ENCODE results near the gene CYB5B. TPM values are rescaled to one million over a fixed set of nuclear protein-coding genes. Genes with fewer than 3 reads are reported as not detected.
"Not testable (repeated sequence)": the region's sequence is repeated elsewhere in the genome, so short reads cannot be mapped to it uniquely, and the experiment has no call there.

The CYB5B gene
- total RNA-seq, 1 experiment from 2014 or later = 136 TPM

DNA sequence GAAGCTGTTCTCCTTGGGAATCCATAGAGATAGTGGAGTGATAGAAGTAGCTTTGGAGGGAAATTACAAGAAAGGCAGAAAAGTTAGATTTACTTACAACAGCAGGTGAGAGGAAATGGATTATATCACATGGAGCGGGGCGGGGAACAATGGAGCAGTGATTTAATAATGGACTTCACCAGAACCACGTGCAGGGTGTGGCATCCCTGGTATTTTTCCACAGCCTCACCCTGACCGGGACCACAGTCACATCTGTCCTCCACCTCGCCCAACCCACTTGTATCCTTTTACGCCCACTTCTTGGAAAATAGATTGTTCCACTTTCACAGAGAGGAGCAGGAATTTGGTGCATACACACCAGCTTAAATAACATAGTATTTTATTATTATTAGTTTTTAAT lies 15.9 kb upstream of the CYB5B start:
- no peak for DNase-seq (ENCODE audit: low read depth)

DNA sequence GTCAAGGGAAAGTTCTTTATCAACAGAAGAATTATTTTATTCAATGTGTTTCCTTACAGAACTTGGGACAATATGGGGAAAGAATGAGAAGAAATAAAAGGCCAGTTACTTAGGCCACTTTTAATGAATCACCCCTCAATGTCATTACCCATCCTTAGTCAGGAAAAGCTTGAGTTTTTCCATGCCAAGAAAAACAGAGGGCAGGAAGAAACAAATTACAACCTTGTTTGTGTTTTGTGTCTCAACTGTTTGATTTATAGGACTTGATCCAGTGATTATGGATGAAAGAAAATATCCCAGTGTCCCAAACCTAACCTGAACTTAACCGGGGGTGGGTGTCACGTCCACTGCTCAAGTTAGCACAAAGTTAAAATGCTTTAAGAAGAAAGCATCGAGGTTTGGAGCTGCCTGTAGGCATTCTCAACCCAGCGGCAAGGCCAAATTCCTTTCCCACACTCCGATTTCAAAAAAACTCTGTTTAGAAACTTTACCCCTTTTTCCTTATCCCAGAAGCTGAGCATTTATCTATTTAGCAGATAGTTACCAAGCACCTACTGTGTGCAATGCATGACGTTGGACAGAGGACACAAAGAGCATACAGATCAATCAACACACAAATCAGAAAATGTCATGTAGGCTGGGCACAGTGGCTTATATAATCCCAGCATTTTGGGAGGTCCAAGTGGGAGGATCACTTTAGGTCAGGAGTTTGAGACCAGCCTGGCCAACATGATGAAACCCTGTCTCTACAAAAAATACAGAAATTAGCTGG lies 14.0 kb upstream of the CYB5B start:
- DNase-seq (ENCODE audit: low read depth) = peak; percentile 55

DNA sequence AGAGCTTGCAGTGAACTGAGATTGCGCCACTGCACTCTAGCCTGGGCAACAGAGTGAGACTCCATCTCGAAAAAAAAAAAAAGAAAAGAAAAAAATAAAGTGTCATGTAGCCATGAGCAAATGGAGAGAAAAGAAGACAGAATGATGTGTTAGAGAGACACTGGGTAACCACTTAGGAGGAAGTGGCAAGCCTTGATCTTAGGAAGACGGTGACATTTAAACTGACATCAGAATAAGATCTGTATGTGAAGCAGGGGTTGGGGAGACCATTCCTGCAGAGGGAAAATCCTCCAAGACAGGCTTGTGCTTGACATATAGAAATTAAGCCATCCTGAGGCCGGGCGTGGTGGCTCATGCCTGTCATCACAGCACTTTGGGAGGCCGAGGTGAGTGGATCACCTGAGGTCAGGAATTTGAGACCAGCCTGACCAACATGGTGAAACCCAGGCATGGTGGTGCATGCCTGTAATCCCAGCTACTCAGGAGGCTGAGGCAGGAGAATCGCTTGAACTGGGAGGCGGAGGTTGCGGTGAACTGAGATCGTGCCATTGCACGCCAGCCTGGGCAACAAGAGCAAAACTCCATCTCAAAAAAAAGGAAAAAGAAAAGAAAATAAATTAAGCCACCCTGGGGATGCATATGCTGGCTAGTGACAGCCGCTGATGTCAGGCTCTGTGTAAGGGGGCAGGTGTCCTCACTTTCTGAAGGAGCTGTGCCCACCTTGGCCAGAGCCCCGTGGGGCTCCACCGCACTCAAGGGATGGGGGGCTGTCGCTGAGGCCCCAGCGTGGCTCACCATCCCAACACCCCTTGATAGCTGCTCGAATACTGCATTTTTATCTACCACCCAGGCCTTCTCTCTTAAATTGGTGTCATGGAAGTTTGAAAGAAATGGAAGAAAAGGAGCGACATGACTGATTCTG lies 13.1 kb upstream of the CYB5B start:
- no peak for DNase-seq (ENCODE audit: low read depth)

DNA sequence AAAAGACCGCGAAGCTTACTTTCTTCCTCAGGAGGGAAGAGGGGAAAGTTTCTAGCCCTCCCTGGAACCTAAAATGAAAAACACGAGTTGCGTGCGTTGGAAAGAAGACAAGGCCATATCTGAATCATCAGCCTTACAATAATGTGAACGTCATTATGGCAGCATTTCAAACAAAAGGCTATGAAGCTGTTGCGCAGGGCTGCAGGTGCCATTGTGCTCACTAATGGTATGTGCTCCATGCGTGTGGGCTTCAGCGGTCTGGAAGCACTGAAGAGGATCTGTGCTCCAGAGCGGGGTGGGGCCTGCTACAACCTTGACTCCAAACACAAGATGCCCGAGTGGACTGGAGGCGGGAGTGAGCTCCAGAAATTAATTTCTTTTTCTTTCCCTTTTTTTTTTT lies 12.1 kb upstream of the CYB5B start:
- DNase-seq (ENCODE audit: low read depth) = no peak

DNA sequence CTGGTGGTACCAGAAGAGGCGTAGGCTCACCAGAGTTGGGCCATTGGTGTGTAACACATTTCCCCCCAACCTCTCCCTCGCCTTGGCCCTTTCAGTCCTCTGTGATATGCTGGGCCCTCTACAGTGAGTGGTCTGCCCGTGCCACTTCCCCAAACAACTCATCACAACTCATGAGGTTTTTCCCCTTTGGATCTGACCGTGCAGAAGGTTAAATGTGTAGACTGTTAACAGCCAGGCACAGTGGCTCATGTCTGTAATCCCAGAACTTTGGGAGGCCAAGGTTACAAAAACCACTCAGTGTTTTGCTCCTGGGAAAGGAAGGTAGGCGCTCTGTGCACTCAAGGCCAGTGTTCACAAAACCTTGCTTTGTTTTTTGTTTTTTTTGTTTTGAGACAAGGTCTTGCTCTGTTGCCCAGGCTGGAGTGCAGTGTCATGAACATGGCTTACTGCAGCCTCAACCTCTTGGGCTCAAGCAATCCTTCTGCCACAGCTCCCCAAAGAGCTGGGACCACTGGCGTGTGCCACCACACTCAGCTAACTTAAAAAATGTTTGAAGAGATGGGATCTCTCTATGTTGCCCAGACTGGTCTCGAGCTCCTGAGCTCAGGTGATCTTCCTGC lies 11.3 kb upstream of the CYB5B start:
- DNase-seq (ENCODE audit: low read depth) = no peak

DNA sequence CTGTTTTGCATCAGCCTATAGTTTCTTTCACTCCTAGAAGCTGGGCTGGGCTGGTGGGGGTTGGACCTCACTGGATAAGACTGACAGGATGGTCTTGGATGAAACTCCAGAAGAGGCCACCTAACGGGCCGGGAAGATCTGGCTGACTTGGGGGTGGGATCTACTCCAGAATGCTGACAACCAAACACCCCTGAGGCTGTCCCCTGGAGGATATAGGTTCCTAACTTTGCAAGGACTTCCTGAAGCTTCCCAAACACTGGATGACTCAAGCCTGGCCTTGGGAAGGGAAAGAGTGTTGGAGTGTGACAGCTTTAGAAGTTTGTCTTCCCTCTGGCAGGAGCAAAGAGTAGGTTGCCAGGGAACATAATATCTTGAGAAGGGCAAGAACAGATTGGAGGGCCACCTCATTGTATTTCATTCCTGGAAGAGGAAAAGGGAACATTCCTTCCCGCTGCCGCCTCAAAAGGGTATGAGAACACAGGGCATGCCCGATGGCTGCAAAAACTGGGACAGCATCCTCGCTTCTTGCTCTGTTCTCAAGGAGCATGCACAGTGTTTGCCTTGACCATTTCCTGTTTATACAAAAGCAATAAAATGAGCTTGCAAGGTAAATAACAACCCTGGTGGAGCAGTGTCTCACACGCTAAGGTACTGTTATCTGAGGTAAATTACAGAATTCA lies 6.8 kb upstream of the CYB5B start:
- DNase-seq (ENCODE audit: low read depth) = peak; percentile 39

DNA sequence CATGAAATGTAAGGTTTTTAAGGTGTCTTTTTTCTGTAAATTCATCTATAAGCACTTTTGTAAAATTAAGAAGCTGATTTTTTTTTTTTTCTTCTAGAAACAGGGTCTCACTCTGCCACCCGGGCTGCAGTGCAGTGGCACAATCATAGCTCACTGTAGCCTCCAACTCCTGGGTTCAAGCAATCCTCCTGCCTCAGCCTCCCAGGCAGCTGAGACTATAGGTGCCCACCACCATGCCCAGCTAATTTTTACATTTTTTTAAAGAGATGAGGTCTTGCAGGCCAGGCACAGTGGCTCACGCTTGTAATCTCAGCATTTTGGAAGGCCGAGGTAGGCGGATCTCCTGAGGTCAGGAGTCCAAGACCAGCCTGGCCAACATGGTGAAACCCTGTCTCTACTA lies 4.5 kb upstream of the CYB5B start:
- no peak for DNase-seq (ENCODE audit: low read depth)

DNA sequence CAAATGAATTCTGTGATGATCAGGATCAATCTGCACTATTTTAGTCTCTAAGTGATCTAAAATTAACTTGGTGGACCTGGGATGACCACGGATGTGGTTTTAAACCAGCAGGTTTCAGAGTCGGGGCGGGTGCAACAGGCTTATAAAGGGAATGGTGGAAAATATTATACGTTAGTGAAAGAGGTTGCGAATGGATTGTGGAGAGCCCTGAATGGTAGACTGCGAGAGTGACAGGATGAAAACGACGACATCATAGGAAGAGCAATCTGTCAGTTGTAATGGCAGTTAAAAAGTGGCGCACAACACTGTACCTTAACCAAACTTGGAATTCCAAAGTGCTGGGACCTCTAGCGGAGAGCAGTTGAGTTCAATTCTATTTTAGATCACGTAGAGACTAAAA lies 1.2 kb upstream of the CYB5B start:
- no peak for DNase-seq (ENCODE audit: low read depth)

DNA sequence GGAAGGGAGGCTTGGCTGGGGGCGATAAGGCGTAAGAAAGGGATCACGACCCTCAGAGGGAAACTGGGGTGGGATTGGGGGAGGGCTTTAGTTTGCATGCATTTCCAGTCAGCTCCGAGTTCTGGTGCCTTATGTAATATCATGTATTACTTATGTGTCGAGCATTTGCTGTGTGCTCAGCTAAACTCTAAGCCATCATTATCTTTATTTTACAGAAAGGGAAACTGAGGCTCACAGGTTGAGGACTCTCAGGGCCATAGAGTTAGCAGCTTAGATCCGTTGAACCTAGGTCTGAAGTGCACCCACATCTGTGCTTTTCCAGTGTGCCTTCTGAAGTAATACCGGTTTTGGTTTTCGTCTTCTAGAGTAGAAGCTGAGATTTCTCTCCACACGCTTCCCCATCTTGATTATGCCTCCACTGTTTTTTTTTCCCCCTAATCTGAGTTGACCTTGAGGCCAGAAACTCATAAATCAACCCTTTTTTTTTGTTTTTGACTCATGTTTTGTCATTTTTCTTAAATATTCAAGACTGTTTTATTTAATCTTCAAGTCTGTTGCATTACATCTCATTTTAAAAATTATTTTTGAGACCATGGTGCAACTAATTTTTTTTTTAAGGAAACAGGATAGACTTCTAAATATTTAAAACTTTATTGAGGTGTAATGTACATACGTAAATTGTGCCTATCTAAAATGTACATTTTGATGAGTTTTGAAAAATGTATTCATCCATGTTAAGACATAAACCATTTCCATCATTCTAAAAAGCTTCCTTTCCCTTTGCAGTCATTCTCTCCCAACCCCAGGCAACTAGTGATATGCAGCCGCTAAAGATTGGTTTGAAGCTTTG lies 741 bp downstream of the CYB5B start:
- DNase-seq (ENCODE audit: low read depth) = peak; percentile 15

DNA sequence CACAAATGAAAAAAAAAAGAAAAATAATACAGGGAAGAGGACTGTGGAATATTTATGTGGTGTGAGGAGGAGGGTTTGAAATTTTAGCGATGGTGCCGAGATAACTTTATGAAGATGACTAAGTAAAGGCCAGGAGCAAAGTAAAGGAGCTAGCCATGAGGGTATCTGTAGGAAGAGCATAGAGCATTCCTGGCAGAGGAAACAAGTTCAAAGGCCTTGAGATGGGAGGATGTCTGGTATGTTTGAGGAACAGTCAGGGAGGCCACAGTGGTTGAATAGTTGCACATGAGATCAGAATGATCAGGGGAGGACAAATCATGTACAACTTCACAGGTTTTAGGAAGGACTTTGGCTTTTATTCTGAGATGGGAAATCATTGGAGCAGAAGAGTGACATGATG lies 4.2 kb downstream of the CYB5B start:
- DNase-seq (ENCODE audit: low read depth) = no peak

DNA sequence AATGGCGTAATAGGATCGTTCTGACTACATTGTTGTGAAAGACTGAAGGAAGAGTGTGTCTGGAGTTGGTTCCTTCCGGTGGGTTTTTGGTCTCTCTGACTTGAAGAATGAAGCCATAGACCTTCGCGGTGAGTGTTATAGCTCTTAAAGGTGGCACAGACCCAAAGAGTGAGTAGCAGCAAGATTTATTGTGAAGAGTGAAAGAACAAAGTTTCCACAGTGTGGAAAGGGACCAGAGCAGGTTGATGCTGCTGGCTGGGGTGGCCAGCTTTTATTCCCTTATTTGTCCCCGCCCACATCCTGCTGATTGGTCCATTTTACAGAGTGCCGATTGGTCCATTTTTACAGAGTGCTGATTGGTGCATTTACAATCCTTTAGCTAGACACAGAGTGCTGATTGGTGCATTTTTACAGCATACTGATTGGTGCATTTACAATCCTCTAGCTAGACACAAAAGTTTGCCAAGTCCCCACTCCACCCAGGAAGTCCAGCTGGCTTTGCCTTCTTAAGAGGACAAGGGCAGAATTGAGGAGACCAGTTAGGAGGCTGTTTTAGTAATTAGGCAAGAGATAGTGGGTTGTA lies 4.7 kb downstream of the CYB5B start:
- DNase-seq (ENCODE audit: low read depth) = not testable (repeated sequence)

DNA sequence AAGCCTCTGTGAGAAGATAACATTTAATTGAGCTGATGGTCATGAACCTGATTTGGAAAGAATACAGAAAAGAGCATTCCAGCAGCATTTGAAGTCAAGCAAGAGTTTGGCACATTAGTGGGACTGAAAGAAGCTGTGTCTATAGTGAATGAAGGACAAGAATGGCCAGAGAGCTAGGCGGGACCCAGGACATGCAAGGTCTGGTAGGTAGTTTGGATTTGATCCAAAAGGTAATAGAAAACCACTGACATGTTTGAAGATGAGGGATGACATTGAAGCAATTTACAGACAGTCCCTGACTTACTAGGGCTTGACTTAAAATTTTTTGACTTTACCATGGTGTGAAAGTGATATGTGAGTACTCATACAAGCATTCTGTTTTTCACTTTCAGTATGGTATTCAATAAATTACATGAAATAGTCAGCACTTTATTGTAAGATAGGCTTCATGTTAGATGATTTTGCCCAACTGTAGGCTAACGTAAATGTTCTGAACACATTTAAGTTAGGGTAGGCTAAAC lies 7.6 kb downstream of the CYB5B start:
- DNase-seq (ENCODE audit: low read depth) = no peak

DNA sequence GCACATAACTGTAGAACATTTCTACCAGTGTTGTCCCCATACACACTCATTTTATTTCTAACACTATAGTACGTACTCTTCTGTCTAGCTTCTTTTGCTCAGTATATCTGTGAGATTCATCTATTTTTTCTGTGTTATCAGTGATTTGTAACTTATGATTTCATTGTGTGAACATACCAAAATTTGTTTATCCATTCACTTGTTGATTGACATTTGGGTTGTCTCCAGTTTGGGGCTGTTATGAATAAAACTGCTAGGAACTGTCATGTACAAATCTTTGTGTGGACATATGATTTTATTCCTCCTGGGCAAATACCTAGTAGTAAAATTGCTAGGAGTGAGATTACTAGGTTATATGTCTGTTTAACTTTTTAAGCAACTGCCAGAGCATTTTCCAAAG lies 9.6 kb downstream of the CYB5B start:
- no peak for DNase-seq (ENCODE audit: low read depth)

DNA sequence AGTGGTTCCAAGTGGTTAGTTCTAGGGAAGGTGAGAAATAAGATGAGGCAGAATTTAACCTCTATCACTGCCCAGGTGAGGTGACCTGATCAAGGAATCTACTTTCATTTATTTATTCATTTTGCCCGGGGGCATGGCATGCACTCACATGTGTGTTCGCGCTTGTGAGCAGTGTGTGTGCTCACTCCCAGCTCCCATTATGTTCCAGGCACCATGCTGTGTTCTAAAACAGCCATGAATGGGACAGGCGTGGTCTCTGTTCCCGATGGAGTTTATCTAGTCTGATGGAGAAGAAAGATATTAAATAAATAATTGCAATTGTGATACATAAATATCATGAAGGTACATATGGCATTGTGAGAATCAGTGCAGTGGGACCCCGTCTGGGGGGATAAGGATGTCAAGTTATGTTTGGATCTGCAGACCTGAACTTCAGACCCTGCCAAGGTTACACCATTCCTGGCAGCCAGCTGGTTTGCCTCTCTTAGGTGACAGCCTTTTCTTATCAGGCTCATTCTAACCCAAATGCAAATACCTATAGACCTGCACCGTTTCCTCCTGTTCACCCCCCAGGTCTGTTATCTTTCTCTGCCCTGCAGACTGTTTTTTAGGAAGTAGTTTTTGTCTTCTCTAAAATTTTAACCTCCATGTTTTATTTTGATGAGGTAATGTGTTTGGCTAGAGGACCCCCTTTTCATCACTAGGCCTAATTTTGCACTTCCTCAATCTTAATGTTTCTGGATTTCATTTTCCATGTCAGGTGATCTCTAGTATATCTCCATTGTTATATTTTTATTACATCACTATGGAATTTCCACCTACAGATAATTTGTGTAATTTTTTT lies 11.8 kb downstream of the CYB5B start:
- no peak for DNase-seq (ENCODE audit: low read depth)

DNA sequence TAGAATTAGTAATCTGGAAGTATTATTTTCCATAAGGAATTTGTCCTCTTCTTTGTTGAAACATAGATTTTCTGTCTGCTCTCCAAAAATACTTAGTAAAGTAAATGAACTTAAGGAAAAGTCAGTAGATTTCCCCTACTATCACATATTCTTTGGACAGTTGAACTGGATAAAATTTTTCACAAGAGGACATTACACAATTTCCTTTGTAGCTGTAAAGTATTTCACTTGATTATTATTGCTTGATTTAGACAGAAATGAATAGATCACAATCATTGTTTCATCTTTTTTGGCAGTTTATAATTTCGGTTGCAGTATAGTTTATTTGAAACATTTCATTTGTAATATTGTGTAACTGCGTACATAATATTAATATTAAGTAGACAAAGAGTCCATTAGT lies 12.5 kb downstream of the CYB5B start:
- DNase-seq (ENCODE audit: low read depth) = no peak

DNA sequence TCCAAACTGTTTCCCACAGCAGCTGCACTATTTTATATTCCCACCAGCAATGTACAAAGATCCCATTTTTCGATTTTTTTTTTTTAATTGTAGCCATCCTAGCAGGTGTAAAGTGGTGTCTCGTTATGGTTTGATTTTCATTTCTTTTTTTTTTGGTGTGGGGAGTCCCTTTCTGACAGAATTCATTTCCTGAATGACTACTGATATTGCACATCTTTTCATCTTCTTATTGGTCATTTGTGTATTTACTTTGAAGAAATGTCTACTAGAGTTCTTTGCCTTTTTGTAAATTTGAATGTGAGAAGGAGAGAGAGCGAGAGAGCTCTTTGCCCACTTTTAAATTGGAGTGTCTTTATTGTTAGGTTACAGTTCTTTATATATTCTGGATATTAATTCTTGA lies 14.0 kb downstream of the CYB5B start:
- DNase-seq (ENCODE audit: low read depth) = no peak

DNA sequence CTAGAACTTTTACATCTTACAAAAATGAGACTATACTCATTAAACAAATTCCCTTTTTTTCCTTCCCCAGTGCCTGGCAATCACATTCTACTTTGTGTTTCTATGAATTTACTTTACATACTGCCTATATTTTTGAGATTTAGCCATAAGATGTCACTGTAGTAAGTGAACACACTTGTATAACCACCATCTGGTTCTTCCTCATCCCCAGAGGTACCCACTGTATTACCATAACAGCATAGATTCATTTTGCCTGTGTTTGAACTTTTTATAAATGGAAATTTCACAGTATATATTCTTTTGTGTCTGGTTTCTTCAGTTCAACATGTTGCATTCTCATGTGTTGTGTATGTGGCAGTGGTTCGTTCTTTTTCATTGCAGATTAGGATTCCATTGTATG lies 15.8 kb downstream of the CYB5B start:
- DNase-seq (ENCODE audit: low read depth) = no peak

DNA sequence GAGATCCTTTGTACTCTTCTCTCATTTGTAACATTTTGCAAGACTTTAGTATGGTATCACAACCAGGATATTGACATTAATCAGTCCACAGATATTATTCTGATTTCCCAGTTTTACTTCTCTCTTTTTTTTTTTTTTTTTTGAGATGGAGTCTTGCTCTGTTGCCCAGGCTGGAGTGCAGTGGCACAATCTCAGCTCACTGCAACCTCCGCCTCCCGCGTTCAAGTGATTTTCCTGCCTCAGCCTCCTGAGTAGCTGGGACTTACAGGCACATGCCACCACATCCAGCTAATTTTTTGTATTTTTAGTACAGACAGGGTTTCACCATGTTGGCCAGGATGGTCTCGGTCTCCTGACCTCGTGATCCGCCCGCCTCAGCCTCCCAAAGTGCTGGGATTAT lies 16.6 kb downstream of the CYB5B start:
- not testable (repeated sequence) for DNase-seq (ENCODE audit: low read depth)
